Psoas muscle (tissue), 8 donors: ENCODE results near the gene SAP30BP. TPM values are rescaled to one million over a fixed set of nuclear protein-coding genes. Genes with fewer than 3 reads are reported as not detected.

Experiments used
- ATAC-seq, 4 donors: fragments of 200-7000 bp; cut with Tn5 transposase; one replicate each; pipeline ENCODE4 v1.9.1; 2020; ENCODE audit warnings: moderate library complexity in 3 of 4, mild to moderate bottlenecking in 2 of 4
- DNase-seq, 2 donors: peaks; one replicate each; pipeline ENCODE4 v3.0.0-alpha.2; 2020
- H3K27ac ChIP-seq: fragments of 200-600 bp; one replicate; pipeline ENCODE4 v1.8.0; 2022
- H3K27me3 ChIP-seq, 3 donors: fragments of 200-600 bp in 1 of 3; one replicate each; pipeline versions ENCODE4 v1.6.1 to v1.8.0; 2013 to 2022; ENCODE audit warnings: low read length in 2 of 3, mild to moderate bottlenecking in 2 of 3, moderate library complexity in 1 of 3; ENCODE audit not compliant: insufficient read depth in 3 of 3
- H3K36me3 ChIP-seq, 2 donors: fragments of 200-600 bp in 1 of 2; one replicate each; pipeline versions ENCODE4 v1.6.1 to v1.8.0; 2013 to 2022; ENCODE audit warnings: low read depth in 1 of 2, mild to moderate bottlenecking in 1 of 2, moderate library complexity in 1 of 2; ENCODE audit not compliant: insufficient read depth in 1 of 2
- H3K4me1 ChIP-seq: fragments of 200-600 bp; one replicate; pipeline ENCODE4 v1.8.0; 2022
- H3K4me3 ChIP-seq: fragments of 200-600 bp; one replicate; pipeline ENCODE4 v1.8.0; 2022; ENCODE audit warnings: mild to moderate bottlenecking
- H3K9me3 ChIP-seq: fragments of 200-600 bp; one replicate; pipeline ENCODE4 v1.8.0; 2022
- CTCF ChIP-seq: fragments of 200-600 bp; IDR thresholded peaks from one replicate; pipeline ENCODE4 v1.8.0; 2022; ENCODE audit warnings: antibody characterized with exemption
- WGBS, 3 donors: extraction: QIAGEN DNeasy Blood & Tissue Kit; methylation state at CpG; one replicate each; pipeline versions ENCODE4 v1.1.6 to v1.1.7; 2013; 5-methylcytosine and 5-hydroxymethylcytosine counted together
- intact Hi-C, 2 donors: fragments of 100-400 bp; cut with DNase I; formaldehyde crosslinking; loops; one replicate each; pipeline versions ENCODE4 v1.11.0 to v1.14.2; 2022
- polyA plus RNA-seq, 3 donors: library from polyadenylated mRNA; stranded (reverse); fragments of 200-250 nt; gene quantifications; one replicate each; pipeline ENCODE4 v1.2.3, GENCODE V29; 2013
- total RNA-seq, 4 donors: library from RNA; stranded (reverse); fragmentation: NEBNext Ultra II Directional in 2 of 4; extraction: Animal tissue kit (Norgen Biotek cat#: 25700) in 2 of 4; gene quantifications; one replicate each; pipeline versions ENCODE4 v1.2.1 to v1.2.4, GENCODE V29; 2021 to 2023
- donor health status: healthy with polysubstance abuse.
- donor health status: DM: no; HTN: no; CAD: no; lungs with moderate emphysema.
- donor health status: Bipolar disorder and iron deficiency.
- donor health status: healthy.
- donor health status: DM: yes; HTN: yes; CAD: no.
- donor health status: DM: no; HTN: no; CAD: no.
- donor health status: DM: no; HTN: no; CAD: no.
- donor health status: DM: yes; HTN: yes; CAD: no.

Gene SAP30BP
- total and polyA plus RNA-seq, 7 donors, result 40.9 to 123 (median 68.5) TPM

GRCh38 chr17:75755990-75756389 is 88.9 kb downstream of the SAP30BP start:
- no peaks in the 10 kb centered on the region for H3K9me3 ChIP-seq
- no peak overlapping the region for H3K4me3 ChIP-seq
- peaks cover 8% of the 10 kb centered on the region for H3K4me1 ChIP-seq
- no peak for TF ChIP-seq CTCF
- no peaks in the 10 kb centered on the region for H3K27me3 ChIP-seq
- 92 to 100% (median 97%) methylated on average over 2 of the region's 2 CpGs for WGBS, 3 donors
- DNase-seq (peak in 1 of 2 donors; percentile 47), ATAC-seq (no peak)
- no peaks in the 10 kb centered on the region for H3K36me3 ChIP-seq
- no peak overlapping the region for H3K27ac ChIP-seq
- intact Hi-C loops, result no loop called here

- DNase-seq, result peak in 1 of 2 donors; percentile 50
- no peak for TF ChIP-seq CTCF
- 87 to 95% (median 88%) methylated on average over 26 to 29 of the region's 29 CpGs for WGBS, 3 donors
- Histone ChIP-seq H3K27ac (no peak overlapping the region), H3K36me3 (no peaks in the 10 kb centered on the region), H3K27me3 (no peaks in the 10 kb centered on the region), H3K4me1 (peaks cover 8% of the 10 kb centered on the region), H3K9me3 (no peaks in the 10 kb centered on the region), H3K4me3 (no peak overlapping the region)
- ATAC-seq, result no peak
- intact Hi-C loops, result no loop called here
Observed at GRCh38 chr17:75756451-75757085, 89.4 kb downstream of the SAP30BP start.

DNA sequence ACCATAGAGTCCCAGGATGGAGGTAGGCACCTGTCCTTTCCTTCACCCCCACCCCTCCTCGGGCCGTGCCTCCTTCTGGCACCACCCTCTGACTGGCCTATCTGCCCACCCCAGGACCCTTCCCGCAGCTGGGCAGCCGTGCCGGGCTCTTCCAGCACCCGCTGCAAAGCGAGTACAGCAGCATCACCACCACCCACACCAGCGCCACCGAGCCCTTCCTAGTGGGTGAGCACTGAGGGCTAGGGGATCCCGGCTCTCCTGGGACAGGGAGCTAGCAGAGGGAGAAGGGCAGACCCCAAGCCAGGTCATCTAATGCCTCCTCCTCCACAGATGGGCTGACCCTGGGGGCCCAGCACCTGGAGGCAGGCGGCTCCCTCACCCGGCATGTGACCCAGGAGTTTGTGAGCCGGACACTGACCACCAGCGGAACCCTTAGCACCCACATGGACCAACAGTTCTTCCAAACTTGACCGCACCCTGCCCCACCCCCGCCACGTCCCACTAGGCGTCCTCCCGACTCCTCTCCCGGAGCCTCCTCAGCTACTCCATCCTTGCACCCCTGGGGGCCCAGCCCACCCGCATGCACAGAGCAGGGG is 90.0 kb downstream of the SAP30BP start:
- TF ChIP-seq CTCF, result no peak
- H3K4me1 ChIP-seq, result peaks cover 8% of the 10 kb centered on the region
- H3K9me3 ChIP-seq, result no peaks in the 10 kb centered on the region
- 89 to 94% (median 91%) methylated on average over 19 to 21 of the region's 21 CpGs for WGBS, 3 donors
- intact Hi-C loops, result no loop called here
- no peaks in the 10 kb centered on the region for H3K36me3 ChIP-seq
- H3K27me3 ChIP-seq, result no peaks in the 10 kb centered on the region
- ATAC-seq (no peak), DNase-seq (peak in 1 of 2 donors; percentile 56)
- H3K4me3 ChIP-seq, result no peak overlapping the region
- no peak overlapping the region for H3K27ac ChIP-seq

Other genes with a start within 250 kb of the SAP30BP start
- gene TMEM94, start 210.7 kb upstream of the SAP30BP start, total RNA-seq, result 10 to 100 TPM; 43.4 to 64.3 (median 49.6) TPM
- 10 to 100 TPM; 18.7 to 48.5 (median 29.6) TPM for gene TMEM94, start 210.7 kb upstream of the SAP30BP start, polyA plus RNA-seq
- gene CASKIN2, start 151.8 kb upstream of the SAP30BP start, total RNA-seq, result 10 to 100 TPM; 26.3 to 33.5 (median 28.3) TPM
- 10 to 100 TPM in 1 of 3 donors, 1 to 10 TPM in 2; 8.2 to 11.0 (median 8.9) TPM for gene CASKIN2, start 151.8 kb upstream of the SAP30BP start, polyA plus RNA-seq
- 1 to 10 TPM; 5.7 to 9.7 (median 8.2) TPM for gene TSEN54, start 150.8 kb upstream of the SAP30BP start, total RNA-seq
- gene TSEN54, start 150.8 kb upstream of the SAP30BP start, polyA plus RNA-seq, result 10 to 100 TPM; 10.1 to 14.9 (median 11.3) TPM
- 1 to 10 TPM; 1.4 to 3.3 (median 1.5) TPM for gene LLGL2, start 141.6 kb upstream of the SAP30BP start, total RNA-seq
- 1 to 10 TPM; 1.4 to 1.9 (median 1.4) TPM for gene LLGL2, start 141.6 kb upstream of the SAP30BP start, polyA plus RNA-seq
- 10 to 100 TPM; 11.9 to 28.2 (median 21.4) TPM for gene MYO15B, start 79.5 kb upstream of the SAP30BP start, total RNA-seq
- 10 to 100 TPM in 2 of 3 donors, 1 to 10 TPM in 1; 5.2 to 23.7 (median 11.8) TPM for gene MYO15B, start 79.5 kb upstream of the SAP30BP start, polyA plus RNA-seq
- under 1 TPM in 3 of 4 donors, not detected in 1; 0.11 to 0.28 (median 0.17) TPM for gene SMIM5, start 33.9 kb upstream of the SAP30BP start, total RNA-seq
- gene SMIM5, start 33.9 kb upstream of the SAP30BP start, polyA plus RNA-seq, result under 1 TPM; 0.17 to 0.92 (median 0.21) TPM
- gene RECQL5, start 184 bp upstream of the SAP30BP start, total RNA-seq, result 10 to 100 TPM in 2 of 4 donors, 1 to 10 TPM in 2; 6.8 to 15.5 (median 9.6) TPM
- gene RECQL5, start 184 bp upstream of the SAP30BP start, polyA plus RNA-seq, result 10 to 100 TPM in 1 of 3 donors, 1 to 10 TPM in 2; 5.7 to 16.0 (median 7.8) TPM
- 1 to 10 TPM; 1.3 to 5.7 (median 3.9) TPM for gene ITGB4, start 54.1 kb downstream of the SAP30BP start, total RNA-seq
- gene ITGB4, start 54.1 kb downstream of the SAP30BP start, polyA plus RNA-seq, result 1 to 10 TPM; 1.5 to 2.1 (median 1.6) TPM
- 10 to 100 TPM in 1 of 4 donors, 1 to 10 TPM in 3; 7.1 to 13.2 (median 9.4) TPM for gene GALK1, start 97.9 kb downstream of the SAP30BP start, total RNA-seq
- 10 to 100 TPM in 2 of 3 donors, 1 to 10 TPM in 1; 8.3 to 12.8 (median 11.0) TPM for gene GALK1, start 97.9 kb downstream of the SAP30BP start, polyA plus RNA-seq
- 10 to 100 TPM in 1 of 4 donors, 1 to 10 TPM in 3; 7.9 to 11.6 (median 8.2) TPM for gene UNK, start 117.5 kb downstream of the SAP30BP start, total RNA-seq
- 10 to 100 TPM in 1 of 3 donors, 1 to 10 TPM in 2; 6.9 to 13.7 (median 9.5) TPM for gene UNK, start 117.5 kb downstream of the SAP30BP start, polyA plus RNA-seq
- gene UNC13D, start 177.1 kb downstream of the SAP30BP start, total RNA-seq, result 10 to 100 TPM in 1 of 4 donors, 1 to 10 TPM in 3; 5.1 to 12.8 (median 7.2) TPM
- 1 to 10 TPM; 1.7 to 3.7 (median 2.2) TPM for gene UNC13D, start 177.1 kb downstream of the SAP30BP start, polyA plus RNA-seq
- gene WBP2, start 188.0 kb downstream of the SAP30BP start, total RNA-seq, result 100 to 1,000 TPM; 109 to 278 (median 164) TPM
- gene WBP2, start 188.0 kb downstream of the SAP30BP start, polyA plus RNA-seq, result 100 to 1,000 TPM; 115 to 174 (median 149) TPM
- gene TRIM47, start 211.2 kb downstream of the SAP30BP start, total RNA-seq, result 10 to 100 TPM in 3 of 4 donors, 1 to 10 TPM in 1; 8.9 to 16.0 (median 10.9) TPM
- 10 to 100 TPM in 2 of 3 donors, 1 to 10 TPM in 1; 8.4 to 17.1 (median 10.9) TPM for gene TRIM47, start 211.2 kb downstream of the SAP30BP start, polyA plus RNA-seq
- 10 to 100 TPM in 2 of 4 donors, 1 to 10 TPM in 2; 9.2 to 10.3 (median 9.7) TPM for gene TRIM65, start 229.6 kb downstream of the SAP30BP start, total RNA-seq
- 10 to 100 TPM in 1 of 3 donors, 1 to 10 TPM in 2; 9.0 to 14.8 (median 9.0) TPM for gene TRIM65, start 229.6 kb downstream of the SAP30BP start, polyA plus RNA-seq
- gene MRPL38, start 237.5 kb downstream of the SAP30BP start, total RNA-seq, result 100 to 1,000 TPM; 107 to 168 (median 125) TPM
- 100 to 1,000 TPM; 104 to 115 (median 107) TPM for gene MRPL38, start 237.5 kb downstream of the SAP30BP start, polyA plus RNA-seq